Measurements from ENCODE around the gene PRDX1. TPM values are rescaled to one million over a fixed set of nuclear protein-coding genes. Genes with fewer than 3 reads are reported as not detected.

Gene PRDX1
- total RNA-seq (2022; extraction: Qiagen RNA extraction), result 1,938 to 2,223 TPM (median 2,052 TPM) in 5 replicates

GRCh38 chr1:45521413-45522323, at the start of gene PRDX1:
Gene PRDX1, minus strand, starts transcription at chr1:45521884. Its CDS starts 2,841 bp downstream, at chr1:45519043.

GRCh38 chr1:45550401-45551351, 29.0 kb upstream of the PRDX1 start, which contains the start of gene AKR1A1:
Gene AKR1A1, plus strand, starts transcription at chr1:45550826. Its CDS starts 10,969 bp downstream, at chr1:45561795.

GRCh38 chr1:45490626-45491486, 30.8 kb downstream of the PRDX1 start, which contains the start of gene TESK2:
Gene TESK2, minus strand, starts transcription at chr1:45491163. Its CDS starts 33,378 bp downstream, at chr1:45457785.

Other genes with a start within 250 kb of the PRDX1 start
- gene HPDL, start 195.0 kb downstream of the PRDX1 start, total RNA-seq (2022; extraction: Qiagen RNA extraction), result 2.4 to 3.9 TPM (median 3.6 TPM) in 5 replicates
- gene TOE1, start 181.7 kb downstream of the PRDX1 start, total RNA-seq (2022; extraction: Qiagen RNA extraction), result 11.2 to 13.9 TPM (median 12.1 TPM) in 5 replicates
- gene MUTYH, start 181.4 kb downstream of the PRDX1 start, total RNA-seq (2022; extraction: Qiagen RNA extraction), result 6.8 to 10.2 TPM (median 8.5 TPM) in 5 replicates
- 0.08 to 0.32 TPM (median 0.17 TPM) in 5 replicates for gene TESK2, start 30.7 kb downstream of the PRDX1 start, total RNA-seq (2022; extraction: Qiagen RNA extraction)
- gene CCDC163, start 21.8 kb downstream of the PRDX1 start, total RNA-seq (2022; extraction: Qiagen RNA extraction), result 1.6 to 2.1 TPM (median 1.8 TPM) in 5 replicates
- gene MMACHC, start 21.6 kb downstream of the PRDX1 start, total RNA-seq (2022; extraction: Qiagen RNA extraction), result 2.1 to 2.7 TPM (median 2.2 TPM) in 5 replicates
- 73.1 to 81.3 TPM (median 79.9 TPM) in 5 replicates for gene AKR1A1, start 28.9 kb upstream of the PRDX1 start, total RNA-seq (2022; extraction: Qiagen RNA extraction)
- 104 to 153 TPM (median 116 TPM) in 5 replicates for gene NASP, start 62.2 kb upstream of the PRDX1 start, total RNA-seq (2022; extraction: Qiagen RNA extraction)
- gene CCDC17, start 102.2 kb upstream of the PRDX1 start, total RNA-seq (2022; extraction: Qiagen RNA extraction), result 0.18 to 0.36 TPM (median 0.26 TPM) in 5 replicates
- gene GPBP1L1, start 164.6 kb upstream of the PRDX1 start, total RNA-seq (2022; extraction: Qiagen RNA extraction), result 30.5 to 50.8 TPM (median 34.6 TPM) in 5 replicates
- gene TMEM69, start 166.3 kb upstream of the PRDX1 start, total RNA-seq (2022; extraction: Qiagen RNA extraction), result 18.1 to 20.8 TPM (median 19.5 TPM) in 5 replicates
- 4.7 to 5.8 TPM (median 5.3 TPM) in 5 replicates for gene IPP, start 228.8 kb upstream of the PRDX1 start, total RNA-seq (2022; extraction: Qiagen RNA extraction)

Data from A549 treated with Hydrocortisone at 1 μM for 4 hours (cell line).